Activated CD4-positive, alpha-beta T cell treated with anti-CD3 and anti-CD28 coated beads for 1 hour (primary cell): ENCODE results near the gene RUSC2.
"Not testable (repeated sequence)": the region's sequence is repeated elsewhere in the genome, so short reads cannot be mapped to it uniquely, and the experiment has no call there.

Source experiments
- DNase-seq: peaks from one replicate; pipeline ENCODE4 v3.0.0-alpha.2; 2020

RUSC2 gene

DNA sequence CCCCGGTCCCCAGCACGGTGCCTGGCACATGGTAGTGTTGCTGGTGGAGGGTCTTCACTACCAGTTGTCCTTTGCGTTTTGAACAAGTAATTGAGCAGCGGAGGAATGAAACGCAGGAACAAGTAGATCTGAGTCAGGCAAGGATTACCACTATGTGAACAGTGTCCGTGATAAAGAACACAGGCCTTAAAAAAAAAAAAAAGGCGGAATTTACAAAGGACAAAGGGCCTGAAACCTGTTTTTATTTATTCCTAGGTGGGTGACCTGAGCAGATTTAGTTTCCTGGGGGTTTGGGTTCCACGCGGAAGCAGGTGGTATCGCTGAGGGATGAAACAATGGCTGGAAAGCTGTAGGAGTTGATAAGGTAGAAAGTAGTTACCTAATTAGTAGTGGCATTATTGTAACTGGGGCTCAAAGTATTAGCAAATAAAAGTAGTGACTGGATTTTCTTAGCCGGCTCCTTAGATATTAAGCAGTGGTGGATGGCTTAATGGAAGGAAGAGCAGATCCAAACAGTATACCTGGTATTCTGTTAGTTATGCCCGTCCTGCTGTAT, 1.1 kb downstream of the RUSC2 start:
- DNase-seq, result no peak

DNA sequence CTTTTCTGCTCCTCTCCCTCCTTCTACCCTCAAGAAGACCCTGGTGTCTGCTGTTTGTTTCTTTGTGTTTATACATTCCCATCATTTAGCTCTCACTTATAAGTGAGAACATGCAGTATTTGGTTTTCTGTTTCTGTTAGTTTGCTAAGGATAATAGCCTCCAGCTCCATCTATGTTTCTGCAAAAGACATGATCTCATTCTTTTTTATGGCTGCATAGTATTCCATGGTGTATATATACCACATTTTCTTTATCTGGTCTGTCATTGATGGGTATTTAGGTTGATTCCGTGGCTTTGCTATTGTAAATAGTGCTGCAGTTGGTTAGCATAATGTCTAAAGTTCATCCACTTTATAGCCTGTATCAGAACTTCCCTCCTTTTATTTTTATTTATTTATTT, 3.2 kb downstream of the RUSC2 start:
- not testable (repeated sequence) for DNase-seq

DNA sequence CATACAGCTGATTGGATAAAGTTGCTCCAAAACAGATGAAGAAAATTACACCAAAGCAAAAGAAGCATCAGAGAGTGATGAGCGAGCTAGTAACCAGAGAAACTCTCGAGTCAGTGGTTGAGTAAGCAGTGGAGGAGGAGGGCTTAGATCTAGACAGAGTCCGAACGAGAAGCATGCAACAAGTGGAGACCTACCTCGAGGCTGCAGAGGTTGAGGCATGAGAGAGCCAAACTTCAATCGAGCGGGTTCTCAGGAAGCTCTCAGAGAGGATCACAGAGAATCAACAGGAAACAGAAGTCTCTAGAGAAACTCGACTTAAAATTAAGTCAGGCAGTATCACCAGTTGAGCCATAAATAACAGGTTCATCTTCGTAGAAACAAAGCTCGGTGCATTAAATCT, 6.1 kb downstream of the RUSC2 start:
- DNase-seq, result no peak

DNA sequence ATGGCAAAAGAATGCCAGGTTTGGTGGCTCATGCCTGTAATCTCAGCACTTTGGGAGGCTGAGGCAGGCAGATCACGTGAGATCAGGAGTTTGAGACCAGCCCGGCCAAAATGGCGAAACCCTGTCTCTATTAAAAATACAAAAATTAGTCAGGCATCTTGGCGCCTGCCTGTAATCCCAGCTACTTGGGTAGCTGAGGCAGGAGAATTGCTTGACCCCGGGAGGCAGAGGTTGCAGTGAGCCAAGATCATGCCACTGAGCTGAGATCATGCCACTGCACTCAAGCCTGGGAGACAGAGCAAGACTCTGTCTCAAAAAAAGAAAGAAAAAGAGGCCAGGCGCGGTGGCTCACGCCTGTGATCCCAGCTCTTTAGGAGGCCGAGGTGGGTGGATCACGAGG, 8.3 kb downstream of the RUSC2 start:
- not testable (repeated sequence) for DNase-seq

DNA sequence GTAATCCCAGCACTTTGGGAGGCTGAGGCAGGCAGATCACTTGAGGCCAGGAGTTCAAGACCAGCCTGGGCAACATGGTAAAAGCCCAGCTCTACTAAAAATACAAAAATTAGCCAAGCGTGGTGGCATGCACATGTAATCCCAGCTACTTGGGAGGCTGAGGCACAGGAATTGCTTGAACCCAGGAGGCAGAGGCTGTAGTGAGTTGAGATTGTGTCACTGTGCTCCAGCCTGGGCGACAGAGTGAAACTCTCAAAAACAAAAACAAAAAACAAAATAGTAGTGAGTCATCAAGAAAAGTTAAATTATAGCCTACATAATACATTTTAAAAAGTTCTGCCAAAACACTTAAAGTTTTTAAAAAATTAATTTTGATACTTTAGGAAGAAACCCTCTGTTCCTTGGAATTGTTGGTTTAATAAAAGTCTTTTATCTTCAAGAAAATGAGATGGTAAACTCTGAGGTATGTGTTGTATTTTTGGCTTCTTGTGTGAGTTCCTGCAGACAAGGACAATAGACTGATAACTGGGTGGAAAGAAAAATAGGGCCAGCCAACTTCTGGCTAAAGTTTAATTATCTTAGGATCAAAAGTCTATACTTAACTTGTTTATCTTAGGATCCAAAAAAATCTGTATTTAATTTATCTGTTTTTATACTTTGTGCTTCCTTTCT, 9.3 kb downstream of the RUSC2 start:
- no peak for DNase-seq

DNA sequence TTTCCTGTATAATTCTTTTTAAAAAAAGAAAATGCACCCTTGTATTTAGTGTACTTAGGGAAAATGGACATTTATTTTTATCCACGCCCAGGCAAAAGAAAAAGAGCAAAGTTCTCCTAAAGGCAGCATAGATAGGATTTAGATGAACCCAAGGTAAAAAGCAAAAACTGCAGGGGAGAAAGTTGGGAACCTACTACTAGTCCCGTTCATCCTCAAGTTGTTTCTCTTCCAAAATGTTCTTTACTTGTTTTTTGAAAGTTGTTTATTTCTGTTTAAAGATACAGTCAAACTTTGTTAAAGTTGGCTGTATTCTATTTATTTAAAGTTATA, 9.8 kb downstream of the RUSC2 start:
- DNase-seq, result no peak

DNA sequence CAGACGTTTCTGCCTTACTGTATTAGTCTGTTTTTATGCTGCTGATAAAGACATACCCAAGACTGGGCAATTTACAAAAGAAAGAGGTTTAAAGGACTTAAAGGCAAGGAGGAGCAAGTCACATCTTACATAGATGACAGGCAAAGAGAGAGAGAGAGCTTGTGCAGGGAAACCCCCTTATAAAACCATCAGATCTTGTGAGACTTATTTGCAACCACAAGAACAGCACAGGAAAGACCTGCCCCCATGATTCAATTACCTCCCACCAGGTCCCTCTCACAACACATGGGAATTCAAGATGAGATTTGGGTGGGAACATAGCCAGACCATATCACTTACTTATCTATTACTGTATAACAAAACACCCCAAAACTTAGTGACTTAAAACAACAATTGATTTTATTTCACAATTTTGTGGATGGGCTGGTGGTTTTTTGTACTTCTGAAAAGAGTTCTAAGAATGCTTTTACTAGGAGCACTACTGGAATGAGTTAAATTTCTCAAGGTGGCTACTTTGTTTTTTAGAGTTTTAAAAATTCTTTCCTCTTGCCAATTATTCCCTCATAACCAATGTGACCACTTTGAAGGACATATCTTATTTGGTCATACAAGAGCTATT, 10.3 kb downstream of the RUSC2 start:
- no peak for DNase-seq

DNA sequence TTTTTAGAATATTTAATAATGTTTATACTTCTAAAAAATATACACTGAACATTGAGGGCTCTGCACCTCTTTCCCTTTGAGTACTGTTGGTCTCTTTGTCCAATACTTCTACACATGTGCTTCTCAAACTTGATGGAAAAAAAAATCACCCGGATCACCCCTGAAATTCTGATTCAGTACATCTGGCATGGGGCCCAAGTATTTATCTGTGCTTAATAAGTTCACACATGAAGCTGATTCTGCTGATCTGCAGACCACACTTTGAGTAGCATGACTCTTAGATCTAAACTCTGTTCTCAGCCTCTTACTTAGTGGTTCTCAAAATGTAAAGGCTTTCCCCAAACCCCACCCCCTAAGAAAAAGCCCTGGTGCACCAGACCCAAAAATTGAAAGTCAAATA, 12.0 kb downstream of the RUSC2 start:
- no peak for DNase-seq

DNA sequence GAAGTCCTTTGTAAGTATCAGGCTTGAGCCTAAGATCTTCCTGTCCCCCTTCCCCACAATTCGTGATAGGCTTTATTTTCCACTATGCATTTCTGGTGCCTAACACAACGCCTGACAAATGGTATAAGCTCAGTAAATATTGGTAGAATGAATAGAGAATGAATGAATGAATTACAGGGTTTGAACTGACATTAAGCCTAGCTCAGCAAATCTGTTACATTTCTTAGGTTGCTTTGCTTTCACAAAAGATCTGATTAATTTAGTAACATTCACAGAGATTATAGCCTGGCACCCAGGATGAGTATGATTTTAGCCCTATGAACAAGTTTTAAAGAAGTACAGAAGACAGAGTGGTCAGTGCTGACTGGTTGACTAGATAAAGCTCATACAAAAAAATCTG, 16.4 kb downstream of the RUSC2 start:
- no peak for DNase-seq

DNA sequence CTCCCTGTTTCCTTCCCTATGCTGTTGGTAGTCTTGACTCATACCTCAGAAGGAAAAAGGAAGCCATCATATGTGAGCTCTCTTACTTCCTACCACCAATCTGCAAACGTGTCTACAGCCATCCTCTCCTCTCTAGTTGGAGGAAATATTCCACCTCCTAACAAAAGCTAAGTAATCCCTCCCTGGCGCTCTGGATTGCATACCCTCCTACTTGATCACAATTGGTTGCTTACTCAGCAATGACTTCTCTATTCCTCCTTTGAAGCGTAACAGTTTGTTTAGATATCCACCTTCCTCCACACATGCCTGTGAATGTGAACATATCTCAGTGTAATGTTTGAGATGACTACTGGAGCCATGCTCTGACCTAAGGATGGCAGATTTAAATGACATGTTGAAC, 18.2 kb downstream of the RUSC2 start:
- no peak for DNase-seq

DNA sequence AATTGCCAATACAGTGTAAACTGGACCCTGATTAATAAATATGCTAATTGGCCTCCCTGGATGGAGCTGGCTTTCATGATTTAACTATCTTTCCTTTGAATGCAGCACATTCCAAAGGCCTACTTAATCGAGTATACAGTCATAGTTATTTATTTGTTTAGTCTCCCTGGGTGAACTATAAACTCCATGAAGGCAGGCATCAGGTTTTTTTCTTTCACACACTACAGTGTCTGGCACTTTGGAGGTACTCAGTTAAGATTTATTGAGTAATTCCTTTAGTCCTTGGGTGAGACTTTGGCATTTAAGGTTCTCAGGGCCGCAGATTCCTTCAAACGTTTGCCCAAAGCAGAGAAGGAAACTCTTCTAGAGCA, 20.5 kb downstream of the RUSC2 start:
- DNase-seq, result no peak

DNA sequence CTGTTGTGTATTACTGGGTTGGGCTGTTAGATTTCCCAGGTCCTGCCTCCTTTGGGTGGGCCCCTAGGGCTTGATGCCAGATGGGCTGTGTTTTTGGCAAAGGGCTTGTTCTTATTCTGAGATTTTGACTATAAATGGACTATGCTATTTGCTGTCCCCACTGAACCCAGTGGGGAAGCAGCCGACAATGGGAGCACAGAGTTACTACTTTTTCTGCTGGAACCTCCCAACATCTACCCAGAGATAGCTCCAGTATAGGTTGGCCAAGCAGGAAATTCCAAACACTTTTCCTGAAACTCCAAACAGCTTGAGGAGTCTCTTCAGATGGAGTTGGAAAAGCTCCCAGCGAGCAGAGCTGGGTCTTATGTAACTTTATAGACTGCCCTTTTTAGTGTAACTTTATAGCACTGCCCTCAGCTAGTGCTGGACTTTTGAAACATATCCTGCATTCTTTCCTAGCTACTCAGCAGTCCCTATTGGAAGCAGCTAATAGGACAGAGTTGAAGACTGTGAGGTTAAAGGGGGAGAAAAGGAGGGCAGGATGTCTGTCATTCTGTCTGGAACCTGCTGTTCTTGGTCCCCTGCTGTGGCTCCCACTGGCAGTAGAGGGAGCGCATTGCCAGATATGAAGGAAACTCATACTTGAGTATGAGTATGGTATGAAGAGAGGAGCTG, 21.0 kb downstream of the RUSC2 start:
- DNase-seq, result no peak

DNA sequence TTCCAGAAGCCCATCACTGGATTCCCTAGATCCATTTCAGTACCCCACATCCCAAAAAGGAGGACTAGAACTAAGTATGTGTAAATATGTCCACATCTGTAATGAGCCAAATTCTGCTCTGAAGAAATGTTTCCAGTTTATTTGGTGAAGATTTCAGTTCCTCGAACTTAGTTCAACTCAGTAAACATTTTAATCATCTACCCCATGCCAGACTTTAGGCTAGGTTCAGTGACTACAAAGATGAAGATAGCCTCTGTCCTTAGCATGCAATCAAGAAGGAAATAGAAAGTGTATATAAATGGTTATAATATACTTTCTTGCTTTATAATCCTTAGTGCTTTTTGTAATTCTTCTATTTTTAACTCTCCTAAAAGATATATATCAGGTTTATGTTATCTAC, 21.5 kb downstream of the RUSC2 start:
- no peak for DNase-seq

DNA sequence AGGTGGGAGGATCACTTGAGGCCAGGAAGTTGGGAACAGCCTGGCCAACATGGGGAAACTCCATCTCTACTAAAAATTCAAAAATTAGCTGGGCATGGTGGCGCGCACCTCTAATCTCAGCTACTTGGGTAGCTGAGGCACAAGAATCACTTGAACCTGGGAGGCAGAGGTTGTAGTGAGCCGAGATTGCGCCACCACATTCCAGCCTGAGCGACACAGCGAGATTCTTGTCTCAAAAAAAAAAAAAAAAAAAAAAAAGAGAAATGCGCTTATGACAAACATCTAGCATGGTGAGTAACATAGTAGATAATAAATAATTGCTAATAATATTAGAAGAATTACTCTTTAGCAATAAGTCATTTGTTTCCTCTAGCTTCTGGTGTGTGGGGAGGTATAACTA, 25.9 kb downstream of the RUSC2 start:
- no peak for DNase-seq

DNA sequence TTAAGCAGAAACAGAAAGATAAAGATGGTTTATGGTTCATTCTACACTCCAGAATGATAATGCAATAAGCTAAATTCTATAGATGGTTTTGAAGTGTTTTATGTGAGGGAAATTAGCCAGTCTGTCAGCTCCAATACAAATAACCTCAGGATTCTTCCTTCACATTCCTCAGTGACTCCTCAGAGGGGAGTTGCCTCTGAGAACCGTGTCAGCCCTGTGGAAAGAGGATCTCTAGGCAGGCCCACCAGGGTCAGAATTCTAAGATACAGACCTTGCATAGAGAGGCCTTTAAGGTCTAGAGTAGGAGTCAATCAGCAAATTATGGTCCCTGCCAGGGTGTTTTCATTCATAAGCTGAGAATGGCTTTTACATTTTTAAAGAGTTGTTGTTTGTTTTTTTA, 26.6 kb downstream of the RUSC2 start:
- DNase-seq, result no peak

DNA sequence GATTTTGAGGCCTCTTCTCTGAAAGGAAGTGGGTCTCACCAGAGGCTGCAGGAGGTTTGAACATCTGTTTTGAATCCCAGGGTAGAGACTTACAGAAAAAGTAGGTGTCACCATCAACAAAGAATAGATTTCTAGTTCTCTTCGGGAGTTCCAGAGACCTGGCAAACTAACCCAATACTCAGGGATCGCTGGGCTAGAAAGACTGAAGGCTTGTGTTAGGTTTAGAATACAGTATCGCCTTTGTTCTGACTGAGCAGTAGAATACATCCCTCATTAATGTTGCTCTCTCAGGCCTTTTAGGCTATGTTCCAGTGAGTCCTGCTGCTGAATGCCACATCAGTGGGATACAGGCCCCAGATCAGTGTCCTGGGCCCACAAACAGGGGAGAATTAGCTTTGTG, 27.2 kb downstream of the RUSC2 start:
- no peak for DNase-seq

DNA sequence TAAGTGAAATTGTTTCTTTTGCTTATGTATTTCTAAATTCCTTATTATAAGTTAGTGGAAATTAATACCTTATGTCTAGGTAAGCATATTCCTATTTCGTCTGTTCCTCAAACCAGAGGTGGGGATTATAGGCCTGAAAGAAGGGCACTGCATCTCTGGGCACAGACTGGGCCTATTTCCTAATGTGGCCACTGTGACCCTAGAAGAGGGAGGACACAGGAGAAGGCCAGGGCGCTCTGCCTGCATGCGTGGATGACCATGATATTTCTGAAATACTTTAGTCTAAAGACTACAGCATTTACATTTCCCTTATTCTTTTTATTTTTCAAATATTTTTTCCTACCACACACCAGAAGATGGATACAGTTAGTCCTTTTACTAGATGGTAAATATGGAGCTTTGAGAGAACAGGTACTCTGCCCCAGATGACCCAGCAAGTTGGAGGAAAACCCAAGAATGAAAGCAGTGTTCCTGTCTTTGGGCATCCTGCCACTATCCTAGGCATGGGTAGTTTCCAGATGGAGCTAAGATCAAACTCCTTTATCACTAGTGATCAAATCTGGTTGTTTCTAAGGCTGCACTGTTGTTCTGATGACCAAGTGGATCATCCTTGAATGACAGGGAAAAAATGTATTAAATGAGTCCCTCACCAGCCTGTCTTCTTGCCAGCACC, 27.8 kb downstream of the RUSC2 start:
- DNase-seq, result no peak

DNA sequence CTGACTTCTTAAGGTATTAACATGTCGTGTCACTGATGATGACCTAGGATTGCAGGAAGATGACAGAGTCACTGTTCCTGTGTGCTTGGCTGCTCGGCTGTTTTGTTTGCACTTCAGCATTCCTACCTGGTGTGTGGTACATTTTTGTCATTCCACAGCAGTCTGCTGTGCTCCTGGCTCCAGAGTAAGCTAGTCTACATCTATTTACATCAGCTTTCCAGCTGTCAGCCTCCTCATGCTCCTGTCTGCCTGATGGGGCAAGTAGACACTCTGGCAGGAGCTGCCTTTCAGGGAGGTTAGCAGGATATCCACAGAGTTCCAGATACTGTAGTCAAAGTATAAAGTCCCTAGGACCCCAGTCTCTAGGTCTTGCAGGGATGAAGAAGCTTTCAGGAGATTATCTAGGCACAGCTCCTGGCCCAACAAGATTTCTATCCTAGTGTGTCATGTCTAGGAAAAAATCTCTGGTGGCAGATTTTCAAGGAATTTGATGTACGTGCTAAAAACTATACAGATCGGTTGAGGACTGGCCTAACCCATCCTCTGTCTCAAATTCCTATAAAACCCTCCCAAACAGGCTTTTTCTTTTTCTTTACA, 28.4 kb downstream of the RUSC2 start:
- no peak for DNase-seq

DNA sequence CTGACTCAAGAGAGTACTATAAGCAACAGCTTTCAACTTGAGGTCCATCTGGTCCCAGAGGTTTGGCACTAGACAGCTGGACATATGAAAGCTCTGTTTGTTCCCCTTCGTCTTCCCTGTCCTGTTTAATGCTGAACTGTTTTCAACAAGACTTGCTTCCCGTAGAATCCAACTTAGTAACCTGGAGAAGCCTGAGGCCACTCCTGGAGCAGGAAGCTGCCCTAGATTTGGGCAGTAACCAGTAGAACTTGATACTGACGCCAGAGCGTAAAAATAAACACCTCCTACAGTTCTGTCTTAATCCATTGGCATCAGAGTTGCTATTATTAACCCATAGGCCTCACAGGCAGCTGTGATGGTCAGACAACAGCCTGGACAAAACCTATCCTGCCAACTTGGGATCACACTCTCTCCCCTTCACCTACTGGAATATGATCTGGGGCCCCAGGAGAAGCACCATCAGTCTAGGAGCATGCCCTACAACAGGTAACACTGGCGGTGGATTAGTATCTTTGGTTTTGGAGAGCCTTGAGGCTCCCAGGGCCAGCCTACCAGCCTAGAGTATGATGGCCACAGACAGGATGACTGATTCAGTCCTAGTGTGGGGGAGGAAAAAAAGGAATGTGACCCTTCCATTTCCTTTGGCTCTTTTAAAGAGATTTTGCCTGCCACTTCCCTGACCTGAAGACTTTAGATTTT, 29.2 kb downstream of the RUSC2 start:
- no peak for DNase-seq

DNA sequence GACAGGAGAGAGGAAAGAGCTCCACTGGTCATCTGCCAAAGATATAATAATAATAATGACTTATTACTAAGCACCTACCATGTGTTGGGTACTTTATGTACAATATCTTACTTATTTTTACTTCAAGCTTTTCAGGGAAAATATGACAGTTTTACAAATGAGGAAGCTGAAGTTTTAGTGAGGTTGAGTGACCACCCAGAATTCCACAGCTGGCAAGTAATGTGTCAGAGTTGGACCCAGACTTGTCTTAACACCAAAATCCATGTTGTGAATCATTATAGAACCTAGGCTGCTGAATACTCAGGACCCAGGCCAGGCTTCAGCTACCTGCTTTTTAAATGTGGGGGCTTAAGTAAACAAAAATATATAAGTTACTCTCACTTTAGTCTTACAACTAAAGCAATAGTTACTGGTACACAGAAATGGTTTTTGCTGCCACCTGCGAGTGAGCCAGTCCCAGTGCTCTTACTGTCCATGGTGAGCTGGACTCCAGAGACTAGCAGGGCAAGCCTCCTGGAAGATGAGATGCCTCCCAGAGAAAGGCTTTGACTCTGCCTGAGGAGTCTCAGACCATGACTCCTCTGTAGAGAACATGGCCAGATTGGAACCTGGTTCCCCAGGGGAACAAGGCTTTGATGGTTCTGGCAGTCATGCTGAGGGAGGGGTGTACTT, 29.9 kb downstream of the RUSC2 start:
- no peak for DNase-seq

DNA sequence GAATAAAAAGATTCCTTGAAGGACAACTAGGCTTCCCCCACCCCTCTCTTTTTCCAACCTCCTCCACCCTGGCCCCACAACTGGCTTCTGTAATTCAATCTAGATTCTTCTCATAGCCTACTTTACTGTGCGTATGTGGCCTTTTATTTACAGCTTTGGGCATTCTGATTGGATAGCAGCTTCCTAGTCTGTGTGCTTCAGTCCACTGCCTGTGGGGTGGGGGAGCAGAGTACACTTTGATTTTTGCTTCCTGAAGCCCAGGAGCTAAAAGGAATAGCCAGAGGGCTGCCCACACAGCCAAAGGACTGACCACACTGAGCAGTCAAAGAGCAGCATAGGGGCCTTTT, 30.4 kb downstream of the RUSC2 start:
- no peak for DNase-seq

DNA sequence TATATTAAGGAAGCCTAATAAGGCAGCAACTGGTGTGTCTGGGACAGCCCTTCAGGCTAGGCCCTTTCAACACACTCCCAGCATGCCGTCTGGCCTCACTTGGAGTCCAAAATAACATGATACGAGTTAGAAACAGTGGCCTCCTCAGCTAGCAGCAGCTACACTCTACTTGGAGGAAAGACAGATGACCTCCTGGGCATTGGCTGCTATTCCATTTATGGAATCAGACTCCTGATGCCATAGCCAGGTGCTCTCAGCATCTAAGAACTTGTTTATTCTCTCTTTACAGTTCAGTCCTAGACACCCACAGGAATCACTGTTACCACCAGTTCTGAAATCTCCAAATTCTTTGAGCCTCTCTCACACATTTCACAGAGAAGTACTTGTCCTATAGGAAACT, 31.8 kb downstream of the RUSC2 start:
- DNase-seq, result no peak
